Stimulated activated naive CD4-positive, alpha-beta T cell treated with Interleukin-2 at 50 U/mL for 16 hours (primary cell): Measurements from ENCODE around the gene NINL.

Experiments
- DNase-seq: peaks from one replicate; lab custom pipeline; 2025; lab: John Stamatoyannopoulos, UW

The NINL gene

DNA sequence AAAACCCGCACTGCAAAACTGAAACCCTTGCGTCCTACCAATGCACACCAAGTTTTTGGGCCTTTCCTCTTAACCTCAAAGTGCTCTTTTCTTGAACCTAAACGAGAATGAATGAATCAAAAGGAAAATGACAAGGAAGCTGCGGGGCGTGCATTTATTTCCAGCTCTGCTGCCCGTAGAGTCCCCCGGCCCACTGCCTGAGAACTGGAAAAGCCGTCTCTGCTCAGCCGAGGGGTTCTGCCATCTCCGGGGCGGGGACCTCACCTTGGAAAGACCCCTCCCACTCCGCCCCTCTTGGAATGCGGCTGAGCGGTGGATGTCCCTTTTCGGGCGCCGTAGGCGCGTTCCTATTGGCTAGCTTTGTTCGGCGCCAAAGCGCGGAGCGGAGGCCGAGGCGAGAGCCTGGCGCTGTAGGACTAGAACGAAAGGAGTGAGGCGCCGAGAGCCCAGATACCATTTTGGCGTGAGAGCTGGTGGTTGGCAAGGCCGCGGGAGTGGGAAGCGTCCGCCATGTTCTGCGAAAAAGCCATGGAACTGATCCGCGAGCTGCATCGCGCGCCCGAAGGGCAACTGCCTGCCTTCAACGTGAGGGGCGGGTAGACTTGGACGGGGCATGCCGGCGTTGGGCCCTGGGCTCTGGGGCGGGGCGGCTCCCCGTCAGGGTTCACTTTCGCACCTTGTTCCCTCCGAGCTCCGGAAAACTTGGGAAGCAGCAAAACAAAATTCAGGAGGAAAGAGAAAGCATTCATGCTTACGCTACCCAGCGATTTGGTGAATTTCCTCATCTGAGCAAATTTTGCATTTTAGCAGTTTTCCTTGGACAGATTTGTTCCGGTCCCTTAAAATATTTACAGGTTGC is 177.8 kb downstream of the NINL start, which contains the start of gene GINS1:
Gene GINS1, plus strand, starts transcription at position 363 of the 859 bp plus-strand sequence. Its CDS starts 148 bp downstream, at position 511.
- peak; percentile 75 for DNase-seq
